ENCODE measurements around the gene ENO2. TPM values are rescaled to one million over a fixed set of nuclear protein-coding genes. Genes with fewer than 3 reads are reported as not detected.
"Not testable (repeated sequence)": the region's sequence is repeated elsewhere in the genome, so short reads cannot be mapped to it uniquely, and the experiment has no call there.

Gene ENO2
- total RNA-seq, 1 experiment from 2014 or later = 30.2 TPM

DNA sequence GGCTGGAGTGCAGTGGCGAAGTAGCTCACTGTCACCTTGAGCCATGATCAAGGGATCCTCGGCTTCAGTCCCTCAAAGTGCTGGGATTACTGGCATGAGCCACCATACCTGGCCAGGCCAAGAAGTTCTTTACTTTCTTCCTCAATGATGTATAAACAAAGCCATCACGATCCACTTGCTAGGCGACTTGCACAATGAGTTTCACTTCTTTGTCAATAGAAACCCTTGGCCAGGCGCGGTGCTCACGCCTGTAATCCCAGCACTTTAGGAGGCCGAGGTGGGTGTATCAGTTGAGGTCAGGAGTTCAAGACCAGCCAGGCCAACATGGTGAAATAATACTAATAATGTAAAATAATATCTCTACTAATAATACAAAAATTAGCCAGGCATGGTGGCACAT, 26.9 kb upstream of the ENO2 start:
- Histone ChIP-seq H3K4me3 (ENCODE audit: low read length) (no peak overlapping the region), H3K36me3 (ENCODE audit: low read depth, low read length) (no peaks in the 10 kb centered on the region), H4K20me1 (ENCODE audit: low read length) (no peaks in the 10 kb centered on the region), H3K27ac (ENCODE audit: low read length) (no peak overlapping the region), H3F3A (ENCODE audit: low read length, unreplicated experiment) (no peaks in the 10 kb centered on the region), H3K9ac (ENCODE audit: low read length) (no peak overlapping the region), H3K4me2 (ENCODE audit: low read length) (no peak overlapping the region), H3K79me2 (ENCODE audit: low read length) (no peaks in the 10 kb centered on the region), H3K4me1 (ENCODE audit: insufficient read depth, low read length) (peaks cover 11% of the 10 kb centered on the region), H3K27me3 (ENCODE audit: low read length) (no peaks in the 10 kb centered on the region), H2AFZ (ENCODE audit: low read length) (no peak overlapping the region), H3K9me2 (replicated peaks; ENCODE audit: low read length) (no peaks in the 10 kb centered on the region), H3K9me3 (ENCODE audit: low read length) (no peaks in the 10 kb centered on the region)
- BruUV-seq (replicated peaks) = no TSS peak
- DNase-seq = no peak
- POLR2A ChIA-PET (ENCODE audit: unreplicated experiment) = interaction anchor here (0.6 kb wide), 1 partner anchor 179 kb away, joined by 4 read pairs; no protein-coding TSS in a partner anchor
- intact Hi-C loops (cut with micrococcal nuclease) = no loop called here
- CTCF ChIA-PET = no interaction called here
- no peak for ATAC-seq
- no peak for TF ChIP-seq EZH2phosphoT487 (IDR thresholded peaks at IDR 0.05; ENCODE audit: borderline replicate concordance, low read length)
- no peak for TF ChIP-seq EZH2 (IDR thresholded peaks at IDR 0.05; ENCODE audit: low read length, unreplicated experiment)
- TF ChIP-seq, protein P1, sequence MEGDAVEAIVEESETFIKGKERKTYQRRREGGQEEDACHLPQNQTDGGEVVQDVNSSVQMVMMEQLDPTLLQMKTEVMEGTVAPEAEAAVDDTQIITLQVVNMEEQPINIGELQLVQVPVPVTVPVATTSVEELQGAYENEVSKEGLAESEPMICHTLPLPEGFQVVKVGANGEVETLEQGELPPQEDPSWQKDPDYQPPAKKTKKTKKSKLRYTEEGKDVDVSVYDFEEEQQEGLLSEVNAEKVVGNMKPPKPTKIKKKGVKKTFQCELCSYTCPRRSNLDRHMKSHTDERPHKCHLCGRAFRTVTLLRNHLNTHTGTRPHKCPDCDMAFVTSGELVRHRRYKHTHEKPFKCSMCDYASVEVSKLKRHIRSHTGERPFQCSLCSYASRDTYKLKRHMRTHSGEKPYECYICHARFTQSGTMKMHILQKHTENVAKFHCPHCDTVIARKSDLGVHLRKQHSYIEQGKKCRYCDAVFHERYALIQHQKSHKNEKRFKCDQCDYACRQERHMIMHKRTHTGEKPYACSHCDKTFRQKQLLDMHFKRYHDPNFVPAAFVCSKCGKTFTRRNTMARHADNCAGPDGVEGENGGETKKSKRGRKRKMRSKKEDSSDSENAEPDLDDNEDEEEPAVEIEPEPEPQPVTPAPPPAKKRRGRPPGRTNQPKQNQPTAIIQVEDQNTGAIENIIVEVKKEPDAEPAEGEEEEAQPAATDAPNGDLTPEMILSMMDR (conservative IDR thresholded peaks at IDR 0.05; ENCODE audit: low read depth, low read length) = no peak

DNA sequence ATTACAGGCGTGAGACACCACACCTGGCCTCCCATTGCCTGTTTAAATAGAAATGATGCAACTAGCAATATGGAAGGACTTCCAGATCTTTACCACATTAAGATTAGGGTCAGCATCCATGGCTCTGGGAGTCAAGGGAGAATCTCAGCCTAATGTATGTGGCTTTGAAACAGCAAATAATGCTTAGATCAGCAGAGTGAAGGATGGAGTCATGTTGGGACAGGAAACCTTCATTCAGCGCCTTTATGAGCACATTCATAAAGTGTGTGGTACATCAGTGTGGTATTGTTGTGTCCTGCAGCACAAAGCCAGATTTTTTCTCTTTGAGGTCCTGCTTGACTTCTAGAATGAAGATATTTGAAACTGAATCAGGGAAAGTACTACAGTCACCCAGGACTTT, 26.0 kb upstream of the ENO2 start:
- POLR2A ChIA-PET (ENCODE audit: unreplicated experiment) = no interaction called here
- H3K27ac ChIP-seq (ENCODE audit: low read length) = no peak overlapping the region

DNA sequence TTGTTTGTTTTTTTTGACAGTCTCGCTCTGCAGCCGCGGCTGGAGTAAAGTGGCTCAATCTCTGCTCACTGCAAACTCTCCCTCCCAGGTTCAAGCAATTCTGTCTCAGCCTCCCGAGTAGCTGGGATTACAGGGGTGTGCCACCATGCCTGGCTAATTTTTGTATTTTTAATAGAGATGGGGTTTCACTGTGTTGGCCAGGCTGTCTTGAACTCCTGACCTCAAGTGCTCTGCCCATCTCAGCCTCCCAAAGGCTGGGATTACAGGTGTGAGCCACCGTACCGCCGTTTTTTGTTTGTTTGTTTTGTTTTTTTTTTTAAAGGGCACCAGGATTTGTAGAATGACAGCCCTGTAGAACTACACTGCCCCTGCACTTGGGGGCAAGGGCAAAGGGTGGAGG, 25.6 kb upstream of the ENO2 start:
- DNase-seq; H3F3A ChIP-seq (ENCODE audit: low read length, unreplicated experiment); H2AFZ ChIP-seq (ENCODE audit: low read length); BruUV-seq (replicated peaks); intact Hi-C loops (cut with micrococcal nuclease); POLR2A ChIA-PET (ENCODE audit: unreplicated experiment); H3K4me2 ChIP-seq (ENCODE audit: low read length); H3K9ac ChIP-seq (ENCODE audit: low read length); H3K79me2 ChIP-seq (ENCODE audit: low read length); H4K20me1 ChIP-seq (ENCODE audit: low read length); H3K36me3 ChIP-seq (ENCODE audit: low read depth, low read length); ATAC-seq; H3K9me3 ChIP-seq (ENCODE audit: low read length); H3K27ac ChIP-seq (ENCODE audit: low read length); H3K4me3 ChIP-seq (ENCODE audit: low read length); CTCF ChIA-PET; H3K27me3 ChIP-seq (ENCODE audit: low read length); H3K9me2 ChIP-seq (replicated peaks; ENCODE audit: low read length): not testable (repeated sequence)
- peaks cover 11% of the 10 kb centered on the region for H3K4me1 ChIP-seq (ENCODE audit: insufficient read depth, low read length)

More for the DNA sequence above, 26.0 kb upstream of the ENO2 start:
- H3K9me3 ChIP-seq (ENCODE audit: low read length) = no peaks in the 10 kb centered on the region
- H3K9ac ChIP-seq (ENCODE audit: low read length) = no peak overlapping the region
- ATAC-seq = no peak
- H3F3A ChIP-seq (ENCODE audit: low read length, unreplicated experiment) = no peaks in the 10 kb centered on the region
- BruUV-seq (replicated peaks) = no TSS peak
- no peaks in the 10 kb centered on the region for H3K79me2 ChIP-seq (ENCODE audit: low read length)
- peaks cover 11% of the 10 kb centered on the region for H3K4me1 ChIP-seq (ENCODE audit: insufficient read depth, low read length)
- H3K9me2 ChIP-seq (replicated peaks; ENCODE audit: low read length) = no peaks in the 10 kb centered on the region
- no peak overlapping the region for H3K4me3 ChIP-seq (ENCODE audit: low read length)
- DNase-seq = no peak
- H3K4me2 ChIP-seq (ENCODE audit: low read length) = no peak overlapping the region
- H3K27me3 ChIP-seq (ENCODE audit: low read length) = no peaks in the 10 kb centered on the region
- no peaks in the 10 kb centered on the region for H4K20me1 ChIP-seq (ENCODE audit: low read length)
- no peak overlapping the region for H2AFZ ChIP-seq (ENCODE audit: low read length)
- CTCF ChIA-PET = no interaction called here
- intact Hi-C loops (cut with micrococcal nuclease) = no loop called here
- H3K36me3 ChIP-seq (ENCODE audit: low read depth, low read length) = no peaks in the 10 kb centered on the region
- TF ChIP-seq EZH2 (IDR thresholded peaks at IDR 0.05; ENCODE audit: low read length, unreplicated experiment) = no peak
- TF ChIP-seq, protein P1 (conservative IDR thresholded peaks at IDR 0.05; ENCODE audit: low read depth, low read length) = no peak
- no peak for TF ChIP-seq EZH2phosphoT487 (IDR thresholded peaks at IDR 0.05; ENCODE audit: borderline replicate concordance, low read length)

DNA sequence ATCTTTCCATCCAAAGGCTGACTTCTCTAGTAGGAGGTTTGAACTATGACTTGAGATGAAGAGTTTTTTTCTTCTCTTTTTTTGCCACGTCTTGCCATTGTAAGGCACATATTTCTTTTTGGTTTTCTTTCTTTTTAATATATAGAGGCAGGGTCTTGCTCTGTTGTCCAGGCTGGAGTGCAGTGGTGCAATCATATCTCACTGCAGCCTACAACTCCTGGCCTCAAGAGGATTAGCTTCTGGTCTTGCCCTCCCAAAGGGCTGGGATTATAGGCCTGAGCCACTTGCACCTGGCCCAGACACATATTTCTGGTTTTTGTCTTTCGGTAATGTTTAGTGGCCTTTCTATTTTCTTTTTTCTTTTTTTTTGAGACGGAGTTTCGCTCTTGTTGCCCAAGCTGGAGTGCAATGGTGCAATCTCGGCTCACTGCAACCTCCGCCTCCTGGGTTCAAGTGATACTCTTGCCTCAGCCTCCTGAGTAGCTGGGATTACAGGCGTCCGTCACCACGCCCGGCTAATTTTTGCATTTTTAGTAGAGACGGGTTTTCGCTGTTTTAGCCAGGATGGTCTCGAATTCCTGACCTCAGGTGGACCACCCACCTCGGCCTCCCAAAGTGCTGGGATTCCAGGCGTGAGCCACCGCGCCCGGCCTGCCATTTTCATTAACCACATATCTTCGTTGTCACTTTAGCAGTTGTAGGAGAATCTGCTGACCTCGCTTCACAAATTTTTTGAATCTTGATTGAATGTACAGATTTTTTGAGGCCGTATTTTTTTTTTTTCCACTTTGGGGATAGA, 24.4 kb upstream of the ENO2 start:
- BruUV-seq (replicated peaks); CTCF ChIA-PET; POLR2A ChIA-PET (ENCODE audit: unreplicated experiment); H3F3A ChIP-seq (ENCODE audit: low read length, unreplicated experiment); H4K20me1 ChIP-seq (ENCODE audit: low read length); intact Hi-C loops (cut with micrococcal nuclease); H3K9me2 ChIP-seq (replicated peaks; ENCODE audit: low read length); H3K36me3 ChIP-seq (ENCODE audit: low read depth, low read length); H3K4me3 ChIP-seq (ENCODE audit: low read length); H3K9me3 ChIP-seq (ENCODE audit: low read length); DNase-seq; H3K27me3 ChIP-seq (ENCODE audit: low read length); ATAC-seq; H3K79me2 ChIP-seq (ENCODE audit: low read length): not testable (repeated sequence)
- H3K4me1 ChIP-seq (ENCODE audit: insufficient read depth, low read length) = peaks cover 11% of the 10 kb centered on the region
- peak overlapping the region; percentile 79; the same call in 1 of the 2 replicates for H3K4me2 ChIP-seq (ENCODE audit: low read length)
- peak overlapping the region; percentile 91 for H3K27ac ChIP-seq (ENCODE audit: low read length)
- H3K9ac ChIP-seq (ENCODE audit: low read length) = peak overlapping the region; percentile 76
- peak overlapping the region; percentile 83; the same call in 1 of the 2 replicates for H2AFZ ChIP-seq (ENCODE audit: low read length)
